Right lobe of liver (tissue), 4 donors: Measurements from ENCODE around the gene CRYGN.

Experiments used
- POLR2A ChIP-seq: fragments of 450-650 bp; IDR thresholded peaks from one replicate; pipeline ENCODE4 v1.6.1; 2017; ENCODE audit warnings: antibody characterized with exemption, mild to moderate bottlenecking
- TF ChIP-seq, protein P1 (sequence below), 4 donors: fragments of 200-600 bp in 3 of 4; fragments of 450-650 bp in 1 of 4; IDR thresholded peaks; one replicate each; pipeline versions ENCODE4 v1.5.1 to v1.8.0; 2016 to 2022; ENCODE audit warnings: antibody characterized with exemption in 4 of 4, mild to moderate bottlenecking in 2 of 4
- donor health status: DM: no; HTN: no; CAD: no.
- donor health status: DM: no; HTN: no; CAD: no.
- donor health status: DM: no; HTN: yes; CAD: no.

- no peak for TF ChIP-seq POLR2A
- TF ChIP-seq, protein P1, sequence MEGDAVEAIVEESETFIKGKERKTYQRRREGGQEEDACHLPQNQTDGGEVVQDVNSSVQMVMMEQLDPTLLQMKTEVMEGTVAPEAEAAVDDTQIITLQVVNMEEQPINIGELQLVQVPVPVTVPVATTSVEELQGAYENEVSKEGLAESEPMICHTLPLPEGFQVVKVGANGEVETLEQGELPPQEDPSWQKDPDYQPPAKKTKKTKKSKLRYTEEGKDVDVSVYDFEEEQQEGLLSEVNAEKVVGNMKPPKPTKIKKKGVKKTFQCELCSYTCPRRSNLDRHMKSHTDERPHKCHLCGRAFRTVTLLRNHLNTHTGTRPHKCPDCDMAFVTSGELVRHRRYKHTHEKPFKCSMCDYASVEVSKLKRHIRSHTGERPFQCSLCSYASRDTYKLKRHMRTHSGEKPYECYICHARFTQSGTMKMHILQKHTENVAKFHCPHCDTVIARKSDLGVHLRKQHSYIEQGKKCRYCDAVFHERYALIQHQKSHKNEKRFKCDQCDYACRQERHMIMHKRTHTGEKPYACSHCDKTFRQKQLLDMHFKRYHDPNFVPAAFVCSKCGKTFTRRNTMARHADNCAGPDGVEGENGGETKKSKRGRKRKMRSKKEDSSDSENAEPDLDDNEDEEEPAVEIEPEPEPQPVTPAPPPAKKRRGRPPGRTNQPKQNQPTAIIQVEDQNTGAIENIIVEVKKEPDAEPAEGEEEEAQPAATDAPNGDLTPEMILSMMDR (IDR thresholded peaks at IDR 0.05): no peak
These were observed 58.9 kb downstream of the CRYGN start for GRCh38 chr7:151381098-151381347.
